HFFc6 (cell line): ENCODE results near the gene ZNF839. TPM values are rescaled to one million over a fixed set of nuclear protein-coding genes. Genes with fewer than 3 reads are reported as not detected.

Experiments used
- DNase-seq: peaks from one replicate; pipeline ENCODE4 v3.0.0-alpha.2; 2018
- H3K27ac Mint-ChIP-seq: 2 replicates; pipeline ENCODE4 v1.8.0; 2020; ENCODE audit warnings: mild to moderate bottlenecking, mixed read lengths
- H3K27me3 Mint-ChIP-seq: 2 replicates; pipeline ENCODE4 v1.8.0; 2021; ENCODE audit warnings: mild to moderate bottlenecking, moderate library complexity, mixed read lengths; ENCODE audit not compliant: insufficient read depth
- H3K36me3 Mint-ChIP-seq: 2 replicates; pipeline ENCODE4 v1.8.0; 2021; ENCODE audit warnings: low read depth, mixed read lengths
- H3K4me1 Mint-ChIP-seq: 2 replicates; pipeline ENCODE4 v1.8.0; 2020; ENCODE audit warnings: low read depth, mixed read lengths
- H3K4me3 Mint-ChIP-seq: 2 replicates; pipeline ENCODE4 v1.8.0; 2020; ENCODE audit warnings: mild to moderate bottlenecking, moderate library complexity, mixed read lengths
- H3K9me3 Mint-ChIP-seq: 2 replicates; pipeline ENCODE4 v1.8.0; 2020; ENCODE audit warnings: mild to moderate bottlenecking, mixed read lengths
- CTCF ChIP-seq: fragments of 200-600 bp; sonication (generic); IDR thresholded peaks from 2 replicates; pipeline ENCODE4 v1.5.0; 2021; ENCODE audit warnings: antibody characterized with exemption, mild to moderate bottlenecking
- total RNA-seq, 6 experiments: library from RNA; stranded (reverse); fragmentation: NEBNext Ultra II Directional; extraction: Animal tissue kit (Norgen Biotek cat#: 25700); gene quantifications; 2 replicates in 1 of 6; 3 replicates in 5 of 6; pipeline ENCODE4 v1.2.3, GENCODE V29; 2021

The ZNF839 gene
- total RNA-seq, 6 experiments from 2014 or later = 6.7 to 8.3 (median 8.0) TPM

- Mint-ChIP-seq H3K27ac (no peak overlapping the region), H3K4me3 (no peak overlapping the region)
- no peak for TF ChIP-seq CTCF
Measured at GRCh38 chr14:102363182-102363943, 43.8 kb downstream of the ZNF839 start.

GRCh38 chr14:102370305-102370809, 50.8 kb downstream of the ZNF839 start:
- no peak for DNase-seq
- no peak overlapping the region for H3K27ac Mint-ChIP-seq
- H3K4me1 Mint-ChIP-seq = peaks cover 43% of the 10 kb centered on the region
- no peak for TF ChIP-seq CTCF
- H3K27me3 Mint-ChIP-seq = no peaks in the 10 kb centered on the region; the same call in 1 of the 2 replicates
- no peaks in the 10 kb centered on the region for H3K9me3 Mint-ChIP-seq
- 0 out of 2 replicates have a peak, but pooled peaks cover 4% of the 10 kb centered on the region for H3K36me3 Mint-ChIP-seq
- no peak overlapping the region for H3K4me3 Mint-ChIP-seq

More at GRCh38 chr14:102363182-102363943, 43.8 kb downstream of the ZNF839 start:
- no peaks in the 10 kb centered on the region for H3K9me3 Mint-ChIP-seq
- H3K4me1 Mint-ChIP-seq = peaks cover 27% of the 10 kb centered on the region
- DNase-seq = peak; percentile 66
- peaks cover 2% of the 10 kb centered on the region for H3K27me3 Mint-ChIP-seq
- H3K36me3 Mint-ChIP-seq = peaks cover 8% of the 10 kb centered on the region; the same call in 1 of the 2 replicates

GRCh38 chr14:102371361-102371760, 51.8 kb downstream of the ZNF839 start:
- no peak overlapping the region for H3K4me3 Mint-ChIP-seq
- TF ChIP-seq CTCF = no peak
- no peaks in the 10 kb centered on the region; the same call in 1 of the 2 replicates for H3K27me3 Mint-ChIP-seq
- no peaks in the 10 kb centered on the region for H3K9me3 Mint-ChIP-seq
- no peak for DNase-seq
- peaks cover 44% of the 10 kb centered on the region for H3K4me1 Mint-ChIP-seq
- no peak overlapping the region for H3K27ac Mint-ChIP-seq
- H3K36me3 Mint-ChIP-seq = 0 out of 2 replicates have a peak, but pooled peaks cover 4% of the 10 kb centered on the region

GRCh38 chr14:102373110-102373509, 53.6 kb downstream of the ZNF839 start:
- Mint-ChIP-seq H3K27me3 (no peaks in the 10 kb centered on the region; the same call in 1 of the 2 replicates), H3K9me3 (no peaks in the 10 kb centered on the region), H3K4me3 (no peak overlapping the region), H3K4me1 (peaks cover 32% of the 10 kb centered on the region), H3K36me3 (peaks cover 4% of the 10 kb centered on the region; the same call in 1 of the 2 replicates), H3K27ac (no peak overlapping the region)
- no peak for DNase-seq
- TF ChIP-seq CTCF = no peak

GRCh38 chr14:102374264-102374663, 54.7 kb downstream of the ZNF839 start:
- TF ChIP-seq CTCF = no peak
- H3K27ac Mint-ChIP-seq = no peak overlapping the region
- no peaks in the 10 kb centered on the region for H3K9me3 Mint-ChIP-seq
- no peak overlapping the region for H3K4me3 Mint-ChIP-seq
- no peak for DNase-seq
- H3K27me3 Mint-ChIP-seq = no peaks in the 10 kb centered on the region; the same call in 1 of the 2 replicates
- H3K4me1 Mint-ChIP-seq = peaks cover 32% of the 10 kb centered on the region
- peaks cover 4% of the 10 kb centered on the region; the same call in 1 of the 2 replicates for H3K36me3 Mint-ChIP-seq
